ENCODE data around the gene SLC22A7.

- TF ChIP-seq CTCF (IDR thresholded peaks at IDR 0.05) (no peak), EP300 (IDR thresholded peaks at IDR 0.05) (no peak), POLR2A (IDR thresholded peaks at IDR 0.05) (no peak), POLR2AphosphoS5 (IDR thresholded peaks at IDR 0.05) (no peak)
These were observed 10.3 kb downstream of the SLC22A7 start, which contains the start of gene CRIP3 for GRCh38 chr6:43308101-43308989.

All from sigmoid colon (tissue), 4 donors.